Glomerular visceral epithelial cell (primary cell): ENCODE data around the gene ZNF654.
"Not testable (repeated sequence)": the region's sequence is repeated elsewhere in the genome, so short reads cannot be mapped to it uniquely, and the experiment has no call there.

Experiments used
- DNase-seq: peaks from one replicate; pipeline ENCODE4 v3.0.0-alpha.2; 2016; ENCODE audit errors: extremely low spot score

ZNF654 gene

GRCh38 chr3:88058581-88059379 lies at the start of gene ZNF654, which contains the start of gene CGGBP1:
ZNF654 (plus strand) TSS chr3:88059255; CDS start chr3:88059320, 65 bp downstream.
CGGBP1 (minus strand) TSS chr3:88059005; CDS start chr3:88055976, 3,029 bp downstream.
- peak; percentile 99 for DNase-seq

- no peak for DNase-seq
Measured at GRCh38 chr3:88010810-88011209, 48.2 kb upstream of the ZNF654 start.

GRCh38 chr3:88013592-88013991 lies 45.5 kb upstream of the ZNF654 start:
- no peak for DNase-seq

- DNase-seq = not testable (repeated sequence)
Measured at GRCh38 chr3:88015656-88016055, 43.4 kb upstream of the ZNF654 start.

GRCh38 chr3:88019024-88019423 lies 40.0 kb upstream of the ZNF654 start:
- no peak for DNase-seq

- no peak for DNase-seq
Measured at GRCh38 chr3:88025001-88025552, 34.0 kb upstream of the ZNF654 start.

- no peak for DNase-seq
Measured at GRCh38 chr3:88028876-88029275, 30.2 kb upstream of the ZNF654 start.

- no peak for DNase-seq
Measured at GRCh38 chr3:88030210-88030609, 28.8 kb upstream of the ZNF654 start.

- peak; percentile 28 for DNase-seq
Measured at GRCh38 chr3:88031642-88032077, 27.4 kb upstream of the ZNF654 start.

- no peak for DNase-seq
Measured at GRCh38 chr3:88032245-88032644, 26.8 kb upstream of the ZNF654 start.

- no peak for DNase-seq
Measured at GRCh38 chr3:88033079-88033478, 26.0 kb upstream of the ZNF654 start.

GRCh38 chr3:88033808-88034207 lies 25.2 kb upstream of the ZNF654 start:
- DNase-seq = no peak

GRCh38 chr3:88034491-88035275 lies 24.4 kb upstream of the ZNF654 start:
- no peak for DNase-seq

- no peak for DNase-seq
Measured at GRCh38 chr3:88036221-88036620, 22.8 kb upstream of the ZNF654 start.

GRCh38 chr3:88038566-88038965 lies 20.5 kb upstream of the ZNF654 start:
- DNase-seq = peak; percentile 5

- no peak for DNase-seq
Measured at GRCh38 chr3:88040529-88040928, 18.5 kb upstream of the ZNF654 start.

GRCh38 chr3:88041005-88041404 lies 18.1 kb upstream of the ZNF654 start:
- no peak for DNase-seq

- DNase-seq = no peak
Measured at GRCh38 chr3:88044411-88044810, 14.6 kb upstream of the ZNF654 start.

- no peak for DNase-seq
Measured at GRCh38 chr3:88046766-88047165, 12.3 kb upstream of the ZNF654 start.

- DNase-seq = no peak
Measured at GRCh38 chr3:88057630-88058305, 1.3 kb upstream of the ZNF654 start.

- no peak for DNase-seq
Measured at GRCh38 chr3:88058306-88058580, 812 bp upstream of the ZNF654 start.
